WI38 (cell line): ENCODE results near the gene ZNF618.

ENCODE experiments used
- H3K4me3 ChIP-seq: 2 replicates; pipeline ENCODE4 v1.5.1; 2011; ENCODE audit warnings: low read depth, mild to moderate bottlenecking, control low read depth, low read length
- CTCF ChIP-seq: IDR thresholded peaks from 2 replicates; pipeline ENCODE4 v1.5.1; 2012; ENCODE audit warnings: low read depth, mild to moderate bottlenecking, control low read depth, low read length

ZNF618 gene

GRCh38 chr9:114059047-114059803 is 183.1 kb downstream of the ZNF618 start:
- no peak overlapping the region for H3K4me3 ChIP-seq
- no peak for TF ChIP-seq CTCF

- TF ChIP-seq CTCF, result no peak
- no peak overlapping the region for H3K4me3 ChIP-seq
Measured at GRCh38 chr9:114060070-114060469, 184.0 kb downstream of the ZNF618 start.

GRCh38 chr9:114060711-114061110 is 184.6 kb downstream of the ZNF618 start:
- no peak overlapping the region for H3K4me3 ChIP-seq
- TF ChIP-seq CTCF, result no peak

- H3K4me3 ChIP-seq, result no peak overlapping the region
- TF ChIP-seq CTCF, result no peak
Measured at GRCh38 chr9:114061292-114061691, 185.2 kb downstream of the ZNF618 start.

- no peak for TF ChIP-seq CTCF
- H3K4me3 ChIP-seq, result no peak overlapping the region
Measured at GRCh38 chr9:114061830-114062474, 185.8 kb downstream of the ZNF618 start.

GRCh38 chr9:114065304-114065703 is 189.2 kb downstream of the ZNF618 start:
- H3K4me3 ChIP-seq, result no peak overlapping the region
- no peak for TF ChIP-seq CTCF

- no peak overlapping the region for H3K4me3 ChIP-seq
- no peak for TF ChIP-seq CTCF
Measured at GRCh38 chr9:114069476-114070187, 193.5 kb downstream of the ZNF618 start.
